ENCODE data around the gene SPSB3.

Gene SPSB3

GRCh38 chr16:1766701-1767100 lies 15.7 kb downstream of the SPSB3 start:
- H4K20me1 ChIP-seq (ENCODE audit: control insufficient read depth, insufficient read depth, low read depth, low read length): no peaks in the 10 kb centered on the region

GRCh38 chr16:1766231-1766630 lies 16.1 kb downstream of the SPSB3 start:
- H3K36me3 ChIP-seq (ENCODE audit: control insufficient read depth, low read length): peaks cover 88% of the 10 kb centered on the region

More at GRCh38 chr16:1766701-1767100, 15.7 kb downstream of the SPSB3 start:
- Histone ChIP-seq H3K4me1 (ENCODE audit: control insufficient read depth, low read length) (peaks cover 10% of the 10 kb centered on the region), H3K4me2 (ENCODE audit: low read length) (no peak overlapping the region), H3K4me3 (ENCODE audit: low read length) (no peak overlapping the region), H3F3A (ENCODE audit: control insufficient read depth, insufficient read depth) (peaks cover 10% of the 10 kb centered on the region), H3K79me2 (ENCODE audit: control insufficient read depth, low read length) (peaks cover 14% of the 10 kb centered on the region), H3K27me3 (ENCODE audit: control insufficient read depth, low read length) (no peaks in the 10 kb centered on the region), H3K27ac (ENCODE audit: low read depth, low read length) (no peak overlapping the region), H3K9me2 (replicated peaks; ENCODE audit: control insufficient read depth, low read length) (no peaks in the 10 kb centered on the region), H3K9me3 (ENCODE audit: control insufficient read depth, insufficient read depth, low read length) (no peaks in the 10 kb centered on the region), H3K36me3 (ENCODE audit: control insufficient read depth, low read length) (peaks cover 88% of the 10 kb centered on the region)
- no peak for TF ChIP-seq CTCF (IDR thresholded peaks at IDR 0.05; ENCODE audit: low read depth, low read length, poor library complexity, severe bottlenecking)

GRCh38 chr16:1765826-1766225 lies 16.5 kb downstream of the SPSB3 start:
- TF ChIP-seq CTCF (IDR thresholded peaks at IDR 0.05; ENCODE audit: low read depth, low read length, poor library complexity, severe bottlenecking): no peak
- TF ChIP-seq EZH2phosphoT487 (IDR thresholded peaks at IDR 0.05; ENCODE audit: borderline replicate concordance, low read length): no peak
- Histone ChIP-seq H3K4me1 (ENCODE audit: control insufficient read depth, low read length) (peaks cover 10% of the 10 kb centered on the region), H3K27ac (ENCODE audit: low read depth, low read length) (no peak overlapping the region), H3K79me2 (ENCODE audit: control insufficient read depth, low read length) (peaks cover 6% of the 10 kb centered on the region), H3K36me3 (ENCODE audit: control insufficient read depth, low read length) (peaks cover 87% of the 10 kb centered on the region), H3K9me3 (ENCODE audit: control insufficient read depth, insufficient read depth, low read length) (no peaks in the 10 kb centered on the region), H3K4me2 (ENCODE audit: low read length) (no peak overlapping the region), H4K20me1 (ENCODE audit: control insufficient read depth, insufficient read depth, low read depth, low read length) (no peaks in the 10 kb centered on the region), H3K27me3 (ENCODE audit: control insufficient read depth, low read length) (no peaks in the 10 kb centered on the region), H3K4me3 (ENCODE audit: low read length) (no peak overlapping the region), H3K9me2 (replicated peaks; ENCODE audit: control insufficient read depth, low read length) (no peaks in the 10 kb centered on the region), H3F3A (ENCODE audit: control insufficient read depth, insufficient read depth) (peaks cover 10% of the 10 kb centered on the region)

More at GRCh38 chr16:1766231-1766630, 16.1 kb downstream of the SPSB3 start:
- H3K27me3 ChIP-seq (ENCODE audit: control insufficient read depth, low read length): no peaks in the 10 kb centered on the region
- H4K20me1 ChIP-seq (ENCODE audit: control insufficient read depth, insufficient read depth, low read depth, low read length): no peaks in the 10 kb centered on the region
- peaks cover 10% of the 10 kb centered on the region for H3K79me2 ChIP-seq (ENCODE audit: control insufficient read depth, low read length)
- no peak for TF ChIP-seq EZH2phosphoT487 (IDR thresholded peaks at IDR 0.05; ENCODE audit: borderline replicate concordance, low read length)
- TF ChIP-seq CTCF (IDR thresholded peaks at IDR 0.05; ENCODE audit: low read depth, low read length, poor library complexity, severe bottlenecking): no peak
- peaks cover 10% of the 10 kb centered on the region for H3F3A ChIP-seq (ENCODE audit: control insufficient read depth, insufficient read depth)
- peaks cover 10% of the 10 kb centered on the region for H3K4me1 ChIP-seq (ENCODE audit: control insufficient read depth, low read length)
- no peak overlapping the region for H3K4me3 ChIP-seq (ENCODE audit: low read length)
- no peak overlapping the region for H3K27ac ChIP-seq (ENCODE audit: low read depth, low read length)
- no peaks in the 10 kb centered on the region for H3K9me3 ChIP-seq (ENCODE audit: control insufficient read depth, insufficient read depth, low read length)
- H3K9me2 ChIP-seq (replicated peaks; ENCODE audit: control insufficient read depth, low read length): no peaks in the 10 kb centered on the region
- H3K4me2 ChIP-seq (ENCODE audit: low read length): no peak overlapping the region

Data from DOHH2 (cell line).